ENCODE results near the gene SNX27. TPM values are rescaled to one million over a fixed set of nuclear protein-coding genes. Genes with fewer than 3 reads are reported as not detected.

SNX27 gene
- total and polyA plus RNA-seq, 4 donors, result 4.3 to 19.7 (median 10.5) TPM

DNA sequence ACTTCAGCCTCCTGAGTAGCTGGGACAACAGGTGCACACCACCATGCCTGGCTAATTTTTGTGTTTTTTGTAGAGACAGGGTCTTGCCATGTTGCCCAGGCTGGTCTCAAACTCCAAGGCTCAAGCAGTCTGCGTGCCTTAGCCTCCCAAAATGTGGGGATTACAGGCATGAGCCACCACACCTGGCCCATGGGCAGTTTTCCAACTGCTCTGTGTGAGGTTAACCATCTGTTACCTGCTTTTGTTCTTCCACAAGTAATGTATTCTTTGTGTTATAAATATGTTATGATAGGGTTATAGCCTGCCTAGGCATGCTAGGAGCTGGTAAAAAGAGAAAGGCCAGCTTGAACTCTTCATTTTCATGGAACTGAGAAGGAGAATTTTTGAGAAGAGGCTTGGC lies 41.0 kb upstream of the SNX27 start (continued):
- TF ChIP-seq EGR1 (IDR thresholded peaks at IDR 0.05; ENCODE audit: low read depth in 2 of 2) (no peak), SP1 (IDR thresholded peaks at IDR 0.05) (no peak)

DNA sequence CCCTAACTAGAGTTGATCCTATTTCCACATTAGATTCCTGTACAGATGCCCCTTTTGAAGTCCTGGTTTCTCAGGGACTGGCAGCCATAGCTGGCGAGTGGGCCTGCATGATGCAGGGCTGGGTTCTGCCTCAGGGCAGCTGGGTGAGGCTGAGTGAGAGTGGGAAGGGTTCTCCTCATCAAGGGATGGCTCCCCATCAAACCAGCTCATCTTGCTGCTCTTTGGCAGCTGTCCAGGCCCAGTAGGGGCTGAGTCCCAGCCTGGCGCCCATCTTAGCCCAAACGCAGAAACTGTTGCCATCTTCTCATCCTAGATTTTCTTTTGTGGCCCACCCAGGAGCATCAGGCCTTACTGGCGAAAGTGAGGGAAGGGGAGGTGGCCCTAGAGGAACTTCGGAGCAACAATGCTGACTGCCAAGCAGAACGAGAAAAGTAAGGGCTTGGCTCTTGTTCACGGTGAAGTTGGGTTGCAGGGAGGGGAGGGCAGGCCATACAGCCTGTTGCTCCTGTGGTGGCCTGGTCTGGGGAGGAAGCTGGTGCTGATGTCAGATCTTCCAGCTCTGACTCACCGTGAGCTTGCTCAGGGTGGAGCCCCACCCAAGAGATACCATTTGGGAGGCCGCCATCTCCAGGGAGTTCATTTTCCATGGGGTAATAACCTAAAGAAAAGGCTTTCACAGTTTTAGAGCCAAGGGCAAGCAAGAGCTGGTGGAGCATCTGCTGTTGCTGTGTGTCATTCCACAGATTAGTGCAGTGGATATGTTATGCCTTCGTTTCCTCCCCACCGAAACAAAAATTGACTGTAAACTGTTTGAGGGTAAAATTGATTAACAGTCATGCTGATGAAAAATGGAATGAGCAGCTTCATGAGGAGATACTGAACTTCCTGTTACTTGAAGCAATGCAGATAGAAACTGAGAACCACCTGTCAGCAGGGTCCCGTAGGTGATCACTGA lies 37.0 kb upstream of the SNX27 start:
- TF ChIP-seq, protein P1, sequence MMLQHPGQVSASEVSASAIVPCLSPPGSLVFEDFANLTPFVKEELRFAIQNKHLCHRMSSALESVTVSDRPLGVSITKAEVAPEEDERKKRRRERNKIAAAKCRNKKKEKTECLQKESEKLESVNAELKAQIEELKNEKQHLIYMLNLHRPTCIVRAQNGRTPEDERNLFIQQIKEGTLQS (IDR thresholded peaks at IDR 0.05), result no peak
- TF ChIP-seq TAF1 (conservative IDR thresholded peaks at IDR 0.05) (no peak), GABPA (IDR thresholded peaks at IDR 0.05 in 1 of 2, conservative IDR thresholded peaks at IDR 0.05 in 1 of 2) (no peak), RAD21 (IDR thresholded peaks at IDR 0.05) (no peak), FOXA2 (IDR thresholded peaks at IDR 0.05) (no peak)
- TF ChIP-seq, protein P2, sequence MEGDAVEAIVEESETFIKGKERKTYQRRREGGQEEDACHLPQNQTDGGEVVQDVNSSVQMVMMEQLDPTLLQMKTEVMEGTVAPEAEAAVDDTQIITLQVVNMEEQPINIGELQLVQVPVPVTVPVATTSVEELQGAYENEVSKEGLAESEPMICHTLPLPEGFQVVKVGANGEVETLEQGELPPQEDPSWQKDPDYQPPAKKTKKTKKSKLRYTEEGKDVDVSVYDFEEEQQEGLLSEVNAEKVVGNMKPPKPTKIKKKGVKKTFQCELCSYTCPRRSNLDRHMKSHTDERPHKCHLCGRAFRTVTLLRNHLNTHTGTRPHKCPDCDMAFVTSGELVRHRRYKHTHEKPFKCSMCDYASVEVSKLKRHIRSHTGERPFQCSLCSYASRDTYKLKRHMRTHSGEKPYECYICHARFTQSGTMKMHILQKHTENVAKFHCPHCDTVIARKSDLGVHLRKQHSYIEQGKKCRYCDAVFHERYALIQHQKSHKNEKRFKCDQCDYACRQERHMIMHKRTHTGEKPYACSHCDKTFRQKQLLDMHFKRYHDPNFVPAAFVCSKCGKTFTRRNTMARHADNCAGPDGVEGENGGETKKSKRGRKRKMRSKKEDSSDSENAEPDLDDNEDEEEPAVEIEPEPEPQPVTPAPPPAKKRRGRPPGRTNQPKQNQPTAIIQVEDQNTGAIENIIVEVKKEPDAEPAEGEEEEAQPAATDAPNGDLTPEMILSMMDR (IDR thresholded peaks at IDR 0.05; ENCODE audit: low read depth, low read length, missing input control), result no peak
- no peak overlapping the region for H3K4me3 ChIP-seq (ENCODE audit: low read depth in 1 of 3, low read length in 3 of 3)
- no peak overlapping the region for H3K27ac ChIP-seq (ENCODE audit: low read depth in 1 of 2, low read length in 2 of 2)
- WGBS, result 93% methylated on average over 12 of the region's 12 CpGs
- peaks cover 0 to 17% (median 6%) of the 10 kb centered on the region in 4 donors for H3K36me3 ChIP-seq (ENCODE audit: control insufficient read depth in 4 of 4, insufficient read depth in 3 of 4, low read depth in 1 of 4, low read length in 3 of 4)
- DNase-seq (ENCODE audit: low spot score), result no peak
- H3K9ac ChIP-seq (ENCODE audit: low read depth in 1 of 2, low read length in 2 of 2), result no peak overlapping the region
- H3K9me3 ChIP-seq (ENCODE audit: control insufficient read depth in 4 of 4, low read length in 3 of 4), result no peaks in the 10 kb centered on the region
- peaks cover 0 to 5% (median 4%) of the 10 kb centered on the region in 4 donors for H3K4me1 ChIP-seq (ENCODE audit: control insufficient read depth in 4 of 4, insufficient read depth in 4 of 4, low read length in 3 of 4)
- no peaks in the 10 kb centered on the region for H3K27me3 ChIP-seq (ENCODE audit: control insufficient read depth in 4 of 4, insufficient read depth in 4 of 4, low read length in 3 of 4)

DNA sequence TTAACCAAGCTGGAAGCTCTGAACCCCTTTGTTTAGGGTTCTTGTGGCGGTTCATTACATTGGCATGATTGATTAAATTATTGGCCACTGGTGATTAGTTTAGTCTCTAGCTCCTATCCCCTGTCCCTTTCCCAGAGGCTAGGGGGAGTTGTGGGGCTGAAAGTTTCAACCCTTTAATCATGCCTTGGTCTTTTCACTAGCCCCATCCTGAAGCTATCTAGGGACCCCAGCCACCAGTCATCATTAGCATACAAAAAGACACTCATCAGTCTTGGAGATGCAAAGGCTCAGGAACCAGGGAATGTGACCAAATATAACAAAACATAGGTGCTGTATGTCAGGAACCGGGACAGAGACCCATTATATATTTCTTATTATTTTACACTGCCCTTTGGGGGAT lies 34.7 kb upstream of the SNX27 start:
- peaks cover 2 to 27% (median 9%) of the 10 kb centered on the region in 4 donors for H3K36me3 ChIP-seq (ENCODE audit: control insufficient read depth in 4 of 4, insufficient read depth in 3 of 4, low read depth in 1 of 4, low read length in 3 of 4)
- no peaks in the 10 kb centered on the region for H3K9me3 ChIP-seq (ENCODE audit: control insufficient read depth in 4 of 4, low read length in 3 of 4)
- no peak overlapping the region for H3K9ac ChIP-seq (ENCODE audit: low read depth in 1 of 2, low read length in 2 of 2)
- DNase-seq (ENCODE audit: low spot score), result no peak
- no peaks in the 10 kb centered on the region for H3K4me1 ChIP-seq (ENCODE audit: control insufficient read depth in 4 of 4, insufficient read depth in 4 of 4, low read length in 3 of 4)
- no peak overlapping the region for H3K4me3 ChIP-seq (ENCODE audit: low read depth in 1 of 3, low read length in 3 of 3)
- WGBS, result 96% methylated on average over 2 of the region's 2 CpGs
- TF ChIP-seq JUND (IDR thresholded peaks at IDR 0.05), result no peak
- no peak for TF ChIP-seq FOXA1 (IDR thresholded peaks at IDR 0.05)
- TF ChIP-seq TAF1 (conservative IDR thresholded peaks at IDR 0.05), result no peak
- TF ChIP-seq YY1 (IDR thresholded peaks at IDR 0.05), result no peak
- TF ChIP-seq HNF4G (IDR thresholded peaks at IDR 0.05), result no peak
- TF ChIP-seq, protein P3, sequence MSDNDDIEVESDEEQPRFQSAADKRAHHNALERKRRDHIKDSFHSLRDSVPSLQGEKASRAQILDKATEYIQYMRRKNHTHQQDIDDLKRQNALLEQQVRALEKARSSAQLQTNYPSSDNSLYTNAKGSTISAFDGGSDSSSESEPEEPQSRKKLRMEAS (IDR thresholded peaks at IDR 0.05), result no peak
- no peak for TF ChIP-seq GABPA (IDR thresholded peaks at IDR 0.05 in 1 of 2, conservative IDR thresholded peaks at IDR 0.05 in 1 of 2)
- TF ChIP-seq FOXA2 (IDR thresholded peaks at IDR 0.05), result no peak
- no peak overlapping the region for H3K27ac ChIP-seq (ENCODE audit: low read depth in 1 of 2, low read length in 2 of 2)
- H3K27me3 ChIP-seq (ENCODE audit: control insufficient read depth in 4 of 4, insufficient read depth in 4 of 4, low read length in 3 of 4), result no peaks in the 10 kb centered on the region

DNA sequence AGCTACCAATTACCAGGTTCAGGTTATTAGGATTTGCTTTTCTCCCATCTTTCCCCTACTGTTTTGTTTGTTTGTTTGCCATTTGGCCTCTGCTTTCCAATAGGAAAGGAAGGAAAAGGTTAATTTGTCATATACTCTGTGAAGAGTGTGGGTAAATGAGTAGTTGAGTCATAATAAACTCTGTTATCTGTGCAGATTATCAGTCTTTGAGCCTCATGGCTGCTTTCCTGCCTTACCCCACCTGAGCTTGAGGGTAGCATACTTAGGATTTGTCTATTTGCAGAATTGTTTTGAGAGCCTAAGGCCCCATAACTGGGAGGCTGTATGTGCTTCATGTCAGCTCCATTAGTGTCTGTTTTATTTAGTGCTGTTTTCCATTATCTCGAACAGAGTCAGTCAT lies 32.9 kb upstream of the SNX27 start:
- WGBS, result 100% methylated on average over 1 of the region's 1 CpG
- no peak for TF ChIP-seq EGR1 (IDR thresholded peaks at IDR 0.05; ENCODE audit: low read depth in 2 of 2)
- no peak for TF ChIP-seq YY1 (IDR thresholded peaks at IDR 0.05)
- TF ChIP-seq, protein P2 (IDR thresholded peaks at IDR 0.05; ENCODE audit: low read depth, low read length, missing input control), result no peak
- no peak for TF ChIP-seq FOXA2 (IDR thresholded peaks at IDR 0.05)
- TF ChIP-seq, protein P4, sequence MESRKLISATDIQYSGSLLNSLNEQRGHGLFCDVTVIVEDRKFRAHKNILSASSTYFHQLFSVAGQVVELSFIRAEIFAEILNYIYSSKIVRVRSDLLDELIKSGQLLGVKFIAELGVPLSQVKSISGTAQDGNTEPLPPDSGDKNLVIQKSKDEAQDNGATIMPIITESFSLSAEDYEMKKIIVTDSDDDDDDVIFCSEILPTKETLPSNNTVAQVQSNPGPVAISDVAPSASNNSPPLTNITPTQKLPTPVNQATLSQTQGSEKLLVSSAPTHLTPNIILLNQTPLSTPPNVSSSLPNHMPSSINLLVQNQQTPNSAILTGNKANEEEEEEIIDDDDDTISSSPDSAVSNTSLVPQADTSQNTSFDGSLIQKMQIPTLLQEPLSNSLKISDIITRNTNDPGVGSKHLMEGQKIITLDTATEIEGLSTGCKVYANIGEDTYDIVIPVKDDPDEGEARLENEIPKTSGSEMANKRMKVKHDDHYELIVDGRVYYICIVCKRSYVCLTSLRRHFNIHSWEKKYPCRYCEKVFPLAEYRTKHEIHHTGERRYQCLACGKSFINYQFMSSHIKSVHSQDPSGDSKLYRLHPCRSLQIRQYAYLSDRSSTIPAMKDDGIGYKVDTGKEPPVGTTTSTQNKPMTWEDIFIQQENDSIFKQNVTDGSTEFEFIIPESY (IDR thresholded peaks at IDR 0.05), result no peak
- no peak for TF ChIP-seq JUND (IDR thresholded peaks at IDR 0.05)
- peaks cover 2 to 28% (median 10%) of the 10 kb centered on the region in 4 donors for H3K36me3 ChIP-seq (ENCODE audit: control insufficient read depth in 4 of 4, insufficient read depth in 3 of 4, low read depth in 1 of 4, low read length in 3 of 4)

More for the DNA sequence above, 32.9 kb upstream of the SNX27 start:
- Histone ChIP-seq H3K9me3 (ENCODE audit: control insufficient read depth in 4 of 4, low read length in 3 of 4) (no peaks in the 10 kb centered on the region), H3K4me1 (ENCODE audit: control insufficient read depth in 4 of 4, insufficient read depth in 4 of 4, low read length in 3 of 4) (no peaks in the 10 kb centered on the region), H3K9ac (ENCODE audit: low read depth in 1 of 2, low read length in 2 of 2) (no peak overlapping the region), H3K27ac (ENCODE audit: low read depth in 1 of 2, low read length in 2 of 2) (no peak overlapping the region), H3K27me3 (ENCODE audit: control insufficient read depth in 4 of 4, insufficient read depth in 4 of 4, low read length in 3 of 4) (no peaks in the 10 kb centered on the region), H3K4me3 (ENCODE audit: low read depth in 1 of 3, low read length in 3 of 3) (no peak overlapping the region)
- no peak for DNase-seq (ENCODE audit: low spot score)
